Activated B cell treated with CpG ODN at 0.5 μM for 24 hours (primary cell): ENCODE measurements around the gene ANKFY1. TPM values are rescaled to one million over a fixed set of nuclear protein-coding genes. Genes with fewer than 3 reads are reported as not detected.
"Not testable (repeated sequence)": the region's sequence is repeated elsewhere in the genome, so short reads cannot be mapped to it uniquely, and the experiment has no call there.

ENCODE experiments used
- ATAC-seq: fragments of 200-7000 bp; cut with Tn5 transposase; one replicate; pipeline ENCODE4 v1.10.0; 2021; ENCODE audit warnings: low read depth, mild to moderate bottlenecking, moderate library complexity
- CTCF ChIA-PET: fragments of 350-600 bp; sonication (Branson Sonifier 250); formaldehyde crosslinking; loops from one replicate; lab custom pipeline; 2021; ENCODE audit warnings: antibody characterized with exemption; lab: Charles Lee
- POLR2A ChIA-PET: fragments of 350-600 bp; sonication (Branson Sonifier 250); formaldehyde crosslinking; loops from one replicate; lab custom pipeline; 2021; ENCODE audit warnings: antibody characterized with exemption; lab: Charles Lee
- DNase-seq: peaks from one replicate; pipeline ENCODE4 v3.0.0; 2022
- H3K27ac Mint-ChIP-seq: one replicate; pipeline ENCODE4 v1.8.0; 2020; ENCODE audit warnings: mixed read lengths
- H3K27me3 Mint-ChIP-seq: one replicate; pipeline ENCODE4 v1.8.0; 2021; ENCODE audit warnings: mixed read lengths
- H3K36me3 Mint-ChIP-seq: one replicate; pipeline ENCODE4 v1.8.0; 2021; ENCODE audit warnings: low read depth, mixed read lengths
- H3K4me1 Mint-ChIP-seq: one replicate; pipeline ENCODE4 v1.8.0; 2021; ENCODE audit warnings: mixed read lengths
- H3K4me3 Mint-ChIP-seq: one replicate; pipeline ENCODE4 v1.8.0; 2020; ENCODE audit warnings: mild to moderate bottlenecking, mixed read lengths
- H3K9me3 Mint-ChIP-seq: one replicate; pipeline ENCODE4 v1.8.0; 2020; ENCODE audit warnings: mixed read lengths
- intact Hi-C: fragments of 100-400 bp; cut with micrococcal nuclease; formaldehyde crosslinking; loops from one replicate; pipeline ENCODE4 v1.15.1; 2024
- total RNA-seq: library from RNA; stranded (reverse); gene quantifications from 2 replicates; pipeline ENCODE4 v1.2.3, GENCODE V29; 2022
- TF ChIP-seq, protein P1 (sequence below): fragments of 200-600 bp; IDR thresholded peaks from one replicate; pipeline ENCODE4 v1.8.0; 2022; ENCODE audit warnings: antibody characterized with exemption, mild to moderate bottlenecking

The ANKFY1 gene
- total RNA-seq, 1 donor from 2014 or later = 50.2 TPM

DNA sequence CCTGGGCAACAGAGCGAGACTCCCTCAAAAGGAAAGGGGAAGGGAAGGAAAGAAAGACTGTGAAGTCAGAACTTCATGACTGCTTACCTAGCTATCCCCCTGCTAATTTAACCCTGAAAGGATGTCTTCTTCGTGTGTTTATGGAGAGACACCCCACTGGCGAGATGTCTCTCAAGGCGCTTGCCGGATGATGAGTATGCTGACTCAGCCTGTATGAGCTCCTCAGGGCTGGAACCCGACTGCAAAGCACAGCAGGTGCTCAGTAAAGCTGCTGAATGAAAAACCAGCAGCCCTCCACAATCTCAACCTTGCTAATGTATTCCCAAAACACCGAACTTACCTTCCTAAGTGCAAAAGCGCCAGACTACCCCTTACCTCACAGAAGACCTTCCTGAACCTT, 2.3 kb downstream of the ANKFY1 start:
- H3K4me1 Mint-ChIP-seq = peaks cover 41% of the 10 kb centered on the region
- H3K27me3 Mint-ChIP-seq = no peaks in the 10 kb centered on the region
- intact Hi-C loops = loop anchor here (5.0 kb wide), 2 partner anchors 44 to 119 kb away; partner anchors contain the start of genes CYB5D2 and ZZEF1
- no peak for ATAC-seq
- H3K36me3 Mint-ChIP-seq = peaks cover 29% of the 10 kb centered on the region
- ChIA-PET POLR2A (no interaction called here), CTCF (no interaction called here)
- no peak overlapping the region for H3K27ac Mint-ChIP-seq
- TF ChIP-seq, protein P1, sequence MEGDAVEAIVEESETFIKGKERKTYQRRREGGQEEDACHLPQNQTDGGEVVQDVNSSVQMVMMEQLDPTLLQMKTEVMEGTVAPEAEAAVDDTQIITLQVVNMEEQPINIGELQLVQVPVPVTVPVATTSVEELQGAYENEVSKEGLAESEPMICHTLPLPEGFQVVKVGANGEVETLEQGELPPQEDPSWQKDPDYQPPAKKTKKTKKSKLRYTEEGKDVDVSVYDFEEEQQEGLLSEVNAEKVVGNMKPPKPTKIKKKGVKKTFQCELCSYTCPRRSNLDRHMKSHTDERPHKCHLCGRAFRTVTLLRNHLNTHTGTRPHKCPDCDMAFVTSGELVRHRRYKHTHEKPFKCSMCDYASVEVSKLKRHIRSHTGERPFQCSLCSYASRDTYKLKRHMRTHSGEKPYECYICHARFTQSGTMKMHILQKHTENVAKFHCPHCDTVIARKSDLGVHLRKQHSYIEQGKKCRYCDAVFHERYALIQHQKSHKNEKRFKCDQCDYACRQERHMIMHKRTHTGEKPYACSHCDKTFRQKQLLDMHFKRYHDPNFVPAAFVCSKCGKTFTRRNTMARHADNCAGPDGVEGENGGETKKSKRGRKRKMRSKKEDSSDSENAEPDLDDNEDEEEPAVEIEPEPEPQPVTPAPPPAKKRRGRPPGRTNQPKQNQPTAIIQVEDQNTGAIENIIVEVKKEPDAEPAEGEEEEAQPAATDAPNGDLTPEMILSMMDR = no peak
- peak overlapping the region; percentile 41 for H3K4me3 Mint-ChIP-seq
- no peak for DNase-seq
- H3K9me3 Mint-ChIP-seq = no peaks in the 10 kb centered on the region

- intact Hi-C loops = no loop called here
- Mint-ChIP-seq H3K36me3 (peaks cover 36% of the 10 kb centered on the region), H3K4me3 (no peak overlapping the region), H3K27me3 (no peaks in the 10 kb centered on the region), H3K4me1 (peaks cover 30% of the 10 kb centered on the region), H3K27ac (no peak overlapping the region), H3K9me3 (no peaks in the 10 kb centered on the region)
- TF ChIP-seq, protein P1 = no peak
- POLR2A ChIA-PET = no interaction called here
- ATAC-seq (no peak), DNase-seq (no peak)
- CTCF ChIA-PET = interaction anchor here (0.6 to 1.5 kb wide), 3 partner anchors 9 to 44 kb away, joined by 3 to 8 read pairs (median 3); no protein-coding TSS in a partner anchor
These were observed 4.9 kb downstream of the ANKFY1 start for GRCh38 chr17:4258867-4259266.

DNA sequence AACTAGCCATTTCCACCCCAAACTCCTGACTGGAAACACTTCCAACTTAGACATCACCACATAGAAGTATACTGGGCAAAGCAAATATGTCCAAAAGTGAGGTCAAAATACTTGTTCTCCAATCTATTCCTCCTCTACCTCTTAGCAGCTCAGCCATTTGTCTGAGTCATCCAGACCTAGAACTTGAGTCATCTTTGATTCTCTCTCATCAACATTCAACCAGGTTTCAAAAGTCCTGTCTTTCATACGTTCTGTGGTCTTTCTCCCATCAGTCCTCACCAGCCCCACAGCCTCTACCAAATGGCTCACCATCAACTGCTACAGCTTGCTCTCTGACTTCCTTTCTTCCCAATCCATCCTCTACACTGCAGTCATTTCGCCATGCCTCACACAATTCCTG, 6.8 kb downstream of the ANKFY1 start:
- DNase-seq = no peak
- no peak for ATAC-seq
- Mint-ChIP-seq H3K4me1 (peaks cover 16% of the 10 kb centered on the region), H3K36me3 (peaks cover 40% of the 10 kb centered on the region), H3K9me3 (no peaks in the 10 kb centered on the region), H3K27ac (no peak overlapping the region), H3K4me3 (no peak overlapping the region), H3K27me3 (no peaks in the 10 kb centered on the region)
- intact Hi-C loops = no loop called here
- TF ChIP-seq, protein P1 = no peak
- ChIA-PET POLR2A (no interaction called here), CTCF (no interaction called here)

- Mint-ChIP-seq H3K4me1 (peaks cover 12% of the 10 kb centered on the region), H3K36me3 (peaks cover 37% of the 10 kb centered on the region)
- CTCF ChIA-PET, H3K27ac Mint-ChIP-seq, H3K9me3 Mint-ChIP-seq, H3K27me3 Mint-ChIP-seq, intact Hi-C loops, ATAC-seq, H3K4me3 Mint-ChIP-seq, DNase-seq: not testable (repeated sequence)
- POLR2A ChIA-PET = interaction anchor here (0.7 kb wide), 1 partner anchor 111 kb away, joined by 7 read pairs; no protein-coding TSS in a partner anchor
These were observed 8.5 kb downstream of the ANKFY1 start for GRCh38 chr17:4255271-4255670.

- peaks cover 17% of the 10 kb centered on the region for H3K4me1 Mint-ChIP-seq
- H3K27me3 Mint-ChIP-seq = no peaks in the 10 kb centered on the region
- DNase-seq (no peak), ATAC-seq (no peak)
- CTCF ChIA-PET = interaction anchor here (1.2 to 1.5 kb wide), 2 partner anchors 41 to 54 kb away, joined by 3 read pairs; no protein-coding TSS in a partner anchor
- no peak overlapping the region for H3K4me3 Mint-ChIP-seq
- H3K36me3 Mint-ChIP-seq = peaks cover 32% of the 10 kb centered on the region
- no peaks in the 10 kb centered on the region for H3K9me3 Mint-ChIP-seq
- TF ChIP-seq, protein P1 = no peak
- intact Hi-C loops = no loop called here
- H3K27ac Mint-ChIP-seq = no peak overlapping the region
- POLR2A ChIA-PET = no interaction called here
These were observed 12.9 kb downstream of the ANKFY1 start for GRCh38 chr17:4250887-4251286.
